Measurements from ENCODE around the gene TMEM132C.
"Not testable (repeated sequence)": the region's sequence is repeated elsewhere in the genome, so short reads cannot be mapped to it uniquely, and the experiment has no call there.

The TMEM132C gene

GRCh38 chr12:128554546-128555304 is 287.8 kb downstream of the TMEM132C start:
- no peak for DNase-seq (ENCODE audit: low read depth in 2 of 2)

- no peak for DNase-seq (ENCODE audit: low read depth in 2 of 2)
These were observed 290.3 kb downstream of the TMEM132C start for GRCh38 chr12:128557231-128557630.

- DNase-seq (ENCODE audit: low read depth in 2 of 2) = no peak
These were observed 298.0 kb downstream of the TMEM132C start for GRCh38 chr12:128564956-128565355.

- no peak for DNase-seq (ENCODE audit: low read depth in 2 of 2)
These were observed 300.8 kb downstream of the TMEM132C start for GRCh38 chr12:128567730-128568129.

- no peak for DNase-seq (ENCODE audit: low read depth in 2 of 2)
These were observed 303.5 kb downstream of the TMEM132C start for GRCh38 chr12:128570191-128571065.

GRCh38 chr12:128571906-128572810 is 305.2 kb downstream of the TMEM132C start:
- no peak for DNase-seq (ENCODE audit: low read depth in 2 of 2)

GRCh38 chr12:128573907-128574306 is 306.9 kb downstream of the TMEM132C start:
- DNase-seq (ENCODE audit: low read depth in 2 of 2) = no peak

GRCh38 chr12:128578045-128578444 is 311.1 kb downstream of the TMEM132C start:
- no peak for DNase-seq (ENCODE audit: low read depth in 2 of 2)

- no peak for DNase-seq (ENCODE audit: low read depth in 2 of 2)
These were observed 314.4 kb downstream of the TMEM132C start for GRCh38 chr12:128581321-128581761.

- DNase-seq (ENCODE audit: low read depth in 2 of 2) = no peak
These were observed 316.5 kb downstream of the TMEM132C start for GRCh38 chr12:128583453-128583852.

GRCh38 chr12:128586451-128587029 is 319.6 kb downstream of the TMEM132C start:
- no peak for DNase-seq (ENCODE audit: low read depth in 2 of 2)

GRCh38 chr12:128587918-128588317 is 320.9 kb downstream of the TMEM132C start:
- DNase-seq (ENCODE audit: low read depth in 2 of 2) = no peak

GRCh38 chr12:128592220-128592744 is 325.3 kb downstream of the TMEM132C start:
- no peak for DNase-seq (ENCODE audit: low read depth in 2 of 2)

- no peak for DNase-seq (ENCODE audit: low read depth in 2 of 2)
These were observed 327.6 kb downstream of the TMEM132C start for GRCh38 chr12:128594521-128594920.

GRCh38 chr12:128595609-128596008 is 328.6 kb downstream of the TMEM132C start:
- no peak for DNase-seq (ENCODE audit: low read depth in 2 of 2)

- no peak for DNase-seq (ENCODE audit: low read depth in 2 of 2)
These were observed 333.9 kb downstream of the TMEM132C start for GRCh38 chr12:128600886-128601285.

GRCh38 chr12:128603573-128604115 is 336.7 kb downstream of the TMEM132C start:
- DNase-seq (ENCODE audit: low read depth in 2 of 2) = no peak

- not testable (repeated sequence) for DNase-seq (ENCODE audit: low read depth in 2 of 2)
These were observed 337.2 kb downstream of the TMEM132C start for GRCh38 chr12:128604219-128604618.

- DNase-seq (ENCODE audit: low read depth in 2 of 2) = no peak
These were observed 339.1 kb downstream of the TMEM132C start for GRCh38 chr12:128606051-128606450.

GRCh38 chr12:128606538-128606937 is 339.6 kb downstream of the TMEM132C start:
- no peak for DNase-seq (ENCODE audit: low read depth in 2 of 2)

GRCh38 chr12:128606970-128607369 is 340.0 kb downstream of the TMEM132C start:
- DNase-seq (ENCODE audit: low read depth in 2 of 2) = no peak

All from activated CD4-positive, alpha-beta T cell treated with anti-CD3 and anti-CD28 coated beads for 24 hours (primary cell).